H1 (cell line): ENCODE data around the gene CLCF1. TPM values are rescaled to one million over a fixed set of nuclear protein-coding genes. Genes with fewer than 3 reads are reported as not detected.

Experiments used
- ASH2L ChIP-seq: fragments of 200-600, 300-600 bp; sonication (generic); IDR thresholded peaks from one replicate; pipeline ENCODE4 v1.7.1; 2017; ENCODE audit warnings: low read length
- ATF3 ChIP-seq: IDR thresholded peaks from 2 replicates; pipeline ENCODE4 v1.6.1; 2011; ENCODE audit warnings: low read depth, mild to moderate bottlenecking, low read length; ENCODE audit not compliant: insufficient read depth
- BACH1 ChIP-seq: IDR thresholded peaks from 2 replicates; pipeline ENCODE4 v1.6.1; 2012; ENCODE audit warnings: low read length, improper control_type of control experiment
- BRCA1 ChIP-seq: IDR thresholded peaks from 2 replicates; pipeline ENCODE4 v1.6.1; 2012; ENCODE audit warnings: low read depth, low read length, improper control_type of control experiment
- CBX8 ChIP-seq: fragments of 300-800, 300-1000 bp; sonication (generic); IDR thresholded peaks from 2 replicates; pipeline ENCODE4 v1.7.1; 2016; ENCODE audit warnings: low read depth, low read length, borderline replicate concordance
- EP300 ChIP-seq, 2 experiments: IDR thresholded peaks; 1 replicate in 1 of 2; 2 replicates in 1 of 2; pipeline ENCODE4 v1.6.1; 2011 to 2012; ENCODE audit warnings: low read depth in 2 of 2, low read length in 2 of 2, mild to moderate bottlenecking in 2 of 2, borderline replicate concordance in 1 of 2, inconsistent platforms in 1 of 2, moderate library complexity in 1 of 2
- GTF2F1 ChIP-seq: IDR thresholded peaks from 2 replicates; pipeline ENCODE4 v1.6.1; 2012; ENCODE audit warnings: low read depth, low read length, improper control_type of control experiment, borderline replicate concordance
- HDAC2 ChIP-seq, 2 experiments: fragments of 300-600 bp in 1 of 2; sonication (generic) in 1 of 2; IDR thresholded peaks; 2 replicates each; pipeline ENCODE4 v1.6.1; 2011 to 2012; ENCODE audit warnings: low read depth in 2 of 2, low read length in 2 of 2, mild to moderate bottlenecking in 2 of 2, moderate library complexity in 2 of 2, borderline replicate concordance in 1 of 2, inconsistent platforms in 1 of 2
- HDAC6 ChIP-seq: IDR thresholded peaks from one replicate; pipeline ENCODE4 v1.7.1; 2012; ENCODE audit warnings: low read depth, mild to moderate bottlenecking, inconsistent platforms, low read length, moderate library complexity
- JUN ChIP-seq: IDR thresholded peaks from 2 replicates; pipeline ENCODE4 v1.6.1; 2011; ENCODE audit warnings: low read depth, mild to moderate bottlenecking, improper control_type of control experiment, low read length
- KDM4A ChIP-seq: IDR thresholded peaks from one replicate; pipeline ENCODE4 v1.7.1; 2012; ENCODE audit warnings: low read depth, mild to moderate bottlenecking, moderate library complexity, low read length, inconsistent platforms; ENCODE audit not compliant: severe bottlenecking
- KDM5A ChIP-seq: fragments of 200-600 bp; IDR thresholded peaks from 2 replicates; pipeline ENCODE4 v1.7.1; 2012; ENCODE audit warnings: mild to moderate bottlenecking, low read length, inconsistent platforms, mixed read lengths
- POLR2AphosphoS5 ChIP-seq: IDR thresholded peaks from 2 replicates; pipeline ENCODE4 v1.6.1; 2011; ENCODE audit warnings: low read depth, low read length
- POU5F1 ChIP-seq: IDR thresholded peaks from 2 replicates; pipeline ENCODE4 v1.6.1; 2011; ENCODE audit warnings: low read depth, mild to moderate bottlenecking, low read length, moderate library complexity
- RBBP5 ChIP-seq: IDR thresholded peaks from 2 replicates; pipeline ENCODE4 v1.7.1; 2012; ENCODE audit warnings: low read depth, mild to moderate bottlenecking, inconsistent platforms, low read length, moderate library complexity, borderline replicate concordance
- SAP30 ChIP-seq: fragments of 300-600 bp; sonication (generic); IDR thresholded peaks from 2 replicates; pipeline ENCODE4 v1.7.1; 2012; ENCODE audit warnings: low read length, moderate library complexity, mild to moderate bottlenecking, inconsistent platforms; ENCODE audit not compliant: insufficient read depth, insufficient replicate concordance
- SIX5 ChIP-seq: IDR thresholded peaks from 2 replicates; pipeline ENCODE4 v1.6.1; 2011; ENCODE audit warnings: mild to moderate bottlenecking, low read depth, low read length
- SP1 ChIP-seq: IDR thresholded peaks from 2 replicates; pipeline ENCODE4 v1.6.1; 2011; ENCODE audit warnings: low read depth, low read length
- SP4 ChIP-seq: IDR thresholded peaks from 2 replicates; pipeline ENCODE4 v1.6.1; 2012; ENCODE audit warnings: low read length, inconsistent platforms
- SRF ChIP-seq: IDR thresholded peaks from 2 replicates; pipeline ENCODE4 v1.6.1; 2011; ENCODE audit warnings: mild to moderate bottlenecking, low read depth, low read length, moderate library complexity
- SUZ12 ChIP-seq: fragments of 200-600 bp; sonication (generic); IDR thresholded peaks from 2 replicates; pipeline ENCODE4 v1.6.1; 2012; ENCODE audit warnings: mild to moderate bottlenecking, inconsistent platforms, low read length, moderate library complexity, mixed read lengths
- TCF12 ChIP-seq: IDR thresholded peaks from 2 replicates; pipeline ENCODE4 v1.6.1; 2011; ENCODE audit warnings: low read depth, mild to moderate bottlenecking, low read length
- ZNF274 ChIP-seq: IDR thresholded peaks from 2 replicates; pipeline ENCODE4 v1.7.0; 2012; ENCODE audit warnings: low read length, borderline replicate concordance; ENCODE audit errors: extremely low read depth
- polyA plus RNA-seq, 7 experiments: library from polyadenylated mRNA; depleted of rRNA in 3 of 7; stranded (reverse) in 5 of 7; unstranded in 2 of 7; fragments of >200 nt in 5 of 7; fragments of 200-250 nt in 2 of 7; gene quantifications; 1 replicate in 5 of 7; 2 replicates in 1 of 7; 4 replicates in 1 of 7; pipeline versions ENCODE4 v1.2.1 to v1.2.3, GENCODE V29; 2011 to 2013; ENCODE audit warnings: missing spikeins in 2 of 7, mixed read lengths in 2 of 7
- total RNA-seq: library from RNA; stranded (reverse); fragmentation: NEBNext Ultra II Directional; extraction: Animal tissue kit (Norgen Biotek cat#: 25700); gene quantifications from 2 replicates; pipeline ENCODE4 v1.2.1, GENCODE V29; 2021

The CLCF1 gene
- total and polyA plus RNA-seq, 2 of the 8 experiments (the other 6 are each of a cell fraction or from before 2014, with no cell fraction given), result 0.32 to 1.2 TPM

- TF ChIP-seq EP300 (IDR thresholded peaks at IDR 0.05; ENCODE audit: borderline replicate concordance in 1 of 2, low read depth in 2 of 2, low read length in 2 of 2) (peak in 1 of 2 experiments; percentile 78; a peak in 2 of 3 replicates), ATF3 (peak; percentile 100), KDM4A (peak; percentile 65), HDAC6 (no peak), ZNF274 (no peak), SP4 (peak; percentile 99), BRCA1 (no peak), ASH2L (peak; percentile 27), POLR2AphosphoS5 (peak; percentile 61; the same call in 1 of the 2 replicates), SIX5 (no peak), HDAC2 (IDR thresholded peaks at IDR 0.05; ENCODE audit: borderline replicate concordance in 1 of 2, low read depth in 2 of 2, low read length in 2 of 2) (peak; percentile 75 to 85; a peak in 2 of 4 replicates), GTF2F1 (peak; percentile 64), POU5F1 (0 out of 2 replicates have a peak, but pooled peaks have one; percentile 52), RBBP5 (no peak), SRF (0 out of 2 replicates have a peak, but pooled peaks have one; percentile 19), JUN (no peak), TCF12 (0 out of 2 replicates have a peak, but pooled peaks have one; percentile 57), SP1 (peak; percentile 66; the same call in 1 of the 2 replicates), SAP30 (peak; percentile 21), SUZ12 (no peak), KDM5A (no peak), BACH1 (no peak), CBX8 (no peak)
Measured at GRCh38 chr11:67391304-67392182, 18.1 kb upstream of the CLCF1 start, which contains the start of gene RAD9A (continued).
